Breast epithelium (tissue), 3 donors: Measurements from ENCODE around the gene RBBP9.

ENCODE experiments used
- CTCF ChIP-seq, 3 donors: fragments of 450-650 bp; IDR thresholded peaks; one replicate each; pipeline ENCODE4 v1.5.1; 2016 to 2017; ENCODE audit warnings: antibody characterized with exemption in 3 of 3, mild to moderate bottlenecking in 3 of 3, moderate library complexity in 3 of 3
- POLR2A ChIP-seq: fragments of 450-650 bp; IDR thresholded peaks from one replicate; pipeline ENCODE4 v1.6.1; 2016; ENCODE audit warnings: antibody characterized with exemption, mild to moderate bottlenecking, moderate library complexity
- POLR2AphosphoS5 ChIP-seq, 3 donors: sonication (generic); formaldehyde crosslinking; IDR thresholded peaks; one replicate each; pipeline ENCODE4 v1.6.1; 2017; ENCODE audit warnings: antibody characterized with exemption in 3 of 3

- TF ChIP-seq CTCF (IDR thresholded peaks at IDR 0.05) (no peak), POLR2A (no peak), POLR2AphosphoS5 (IDR thresholded peaks at IDR 0.05) (no peak)
Measured at GRCh38 chr20:18514127-18514526, 17.1 kb upstream of the RBBP9 start.
